Measurements from ENCODE around the gene ZNF263. TPM values are rescaled to one million over a fixed set of nuclear protein-coding genes. Genes with fewer than 3 reads are reported as not detected.

The ZNF263 gene
- total and polyA plus RNA-seq, 10 of the 15 experiments (the other 5 are each of a cell fraction or from before 2014, with no cell fraction given) = 4.7 to 45.6 (median 24.5) TPM

DNA sequence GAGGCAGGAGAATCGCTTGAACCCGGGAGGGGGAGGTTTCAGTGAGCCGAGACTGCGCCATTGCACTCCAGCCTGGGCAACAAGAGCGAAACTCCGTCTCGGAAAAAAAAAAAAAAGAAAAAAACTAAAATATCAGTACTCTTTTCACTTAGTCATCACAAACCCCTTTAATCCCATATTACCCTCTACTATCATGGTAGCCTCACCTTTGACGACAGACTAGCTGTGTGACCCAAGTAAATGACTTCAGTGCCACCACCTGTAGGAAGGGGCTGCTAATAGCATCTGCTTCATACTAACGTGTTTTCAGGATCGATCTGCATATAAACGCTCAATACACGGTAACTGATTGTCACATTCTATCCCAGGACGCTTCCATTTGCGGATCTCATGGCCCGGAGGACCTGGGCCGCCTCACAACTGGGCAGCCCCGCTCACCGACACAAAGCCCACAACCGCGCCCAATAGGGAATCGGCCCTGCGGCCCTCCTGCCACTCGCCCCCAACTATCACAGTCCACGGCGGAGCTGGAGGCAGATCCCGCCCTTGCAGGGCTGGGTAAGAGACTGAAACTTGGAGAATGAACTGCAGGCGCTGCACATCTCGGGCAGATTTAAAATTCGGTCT is 1.1 kb upstream of the ZNF263 start:
- WGBS (ENCODE audit: insufficient coverage, insufficient replicate concordance, low lambda C conversion rate, missing lambda C conversion rate) = 9% methylated on average over 25 of the region's 29 CpGs
- Histone ChIP-seq H3K27me3 (replicated peaks in 1 of 2; ENCODE audit: control insufficient read depth in 2 of 2, insufficient read depth in 2 of 2, low read length in 1 of 2) (no peaks in the 10 kb centered on the region), H3K9ac (ENCODE audit: control insufficient read depth, insufficient read depth, low read length) (peak overlapping the region; percentile 95), H3K4me1 (ENCODE audit: control insufficient read depth, insufficient read depth, low read length) (peaks cover 10% of the 10 kb centered on the region; the same call in 1 of the 2 replicates), H3K4me3 (peak overlapping the region; percentile 91), H3K27ac (ENCODE audit: control insufficient read depth, insufficient read depth) (peak overlapping the region; percentile 98), H3K79me2 (ENCODE audit: control insufficient read depth, insufficient read depth, low read length) (peaks cover 31% of the 10 kb centered on the region), H3K9me3 (replicated peaks; ENCODE audit: control insufficient read depth, insufficient read depth, low read length) (peaks cover 18% of the 10 kb centered on the region), H4K20me1 (ENCODE audit: control insufficient read depth, insufficient read depth) (no peaks in the 10 kb centered on the region), H2AFZ (ENCODE audit: control insufficient read depth, low read depth, low read length) (peak overlapping the region; percentile 91), H3K4me2 (ENCODE audit: control insufficient read depth, insufficient read depth) (peak overlapping the region; percentile 98), H3K36me3 (ENCODE audit: control insufficient read depth in 2 of 2, insufficient read depth in 2 of 2, low read length in 1 of 2) (peaks cover 5 to 12% of the 10 kb centered on the region in 2 experiments; a peak in 3 of 4 replicates)
- no peak for DNase-seq (ENCODE audit: low read depth, low spot score)
- in situ Hi-C loops (cut with MboI) = no loop called here
- intact Hi-C loops (cut with micrococcal nuclease; ENCODE audit: unreplicated experiment) = loop anchor here (5.0 to 10.0 kb wide), 2 partner anchors 90 to 123 kb away; partner anchors contain the start of genes ZNF174 and ZSCAN32
- ChIA-PET RAD21 (ENCODE audit: unreplicated experiment) (interaction anchor here (0.9 to 1.4 kb wide), 5 partner anchors 12 to 161 kb away, joined by 3 to 5 read pairs (median 4); partner anchors contain the start of genes NAA60, ZNF174, ZNF597 and ZSCAN32), SMC1A (ENCODE audit: uncharacterized antibody, unreplicated experiment) (interaction anchor here (0.7 to 1.5 kb wide), 5 partner anchors 15 to 175 kb away, joined by 3 to 5 read pairs (median 4); partner anchors contain the start of gene ZNF200), POLR2A (interaction anchor here (1.0 to 2.1 kb wide), 9 partner anchors 15 to 162 kb away, joined by 3 to 10 read pairs (median 4); partner anchors contain the start of genes NAA60, ZNF174, ZNF200 and ZNF597), CTCF (interaction anchor here (0.9 to 1.6 kb wide), 7 partner anchors 16 to 219 kb away, joined by 3 to 4 read pairs (median 4); partner anchors contain the start of genes CLUAP1, ZNF174 and ZSCAN32)
- TF ChIP-seq KLF5 (IDR thresholded peaks at IDR 0.05; ENCODE audit: partially characterized antibody) (no peak), BRCA1 (IDR thresholded peaks at IDR 0.05; ENCODE audit: low read depth, low read length) (no peak), JUND (IDR thresholded peaks at IDR 0.05; ENCODE audit: low read depth, low read length) (no peak), RAD21 (IDR thresholded peaks at IDR 0.05; ENCODE audit: insufficient read depth, low read depth, low read length) (no peak), HDGF (IDR thresholded peaks at IDR 0.05) (no peak), CBX5 (IDR thresholded peaks at IDR 0.05; ENCODE audit: low read depth) (no peak), FOXM1 (IDR thresholded peaks at IDR 0.05; ENCODE audit: low read depth, low read length) (no peak), ZNF24 (IDR thresholded peaks at IDR 0.05) (no peak)
- TF ChIP-seq, protein P1, sequence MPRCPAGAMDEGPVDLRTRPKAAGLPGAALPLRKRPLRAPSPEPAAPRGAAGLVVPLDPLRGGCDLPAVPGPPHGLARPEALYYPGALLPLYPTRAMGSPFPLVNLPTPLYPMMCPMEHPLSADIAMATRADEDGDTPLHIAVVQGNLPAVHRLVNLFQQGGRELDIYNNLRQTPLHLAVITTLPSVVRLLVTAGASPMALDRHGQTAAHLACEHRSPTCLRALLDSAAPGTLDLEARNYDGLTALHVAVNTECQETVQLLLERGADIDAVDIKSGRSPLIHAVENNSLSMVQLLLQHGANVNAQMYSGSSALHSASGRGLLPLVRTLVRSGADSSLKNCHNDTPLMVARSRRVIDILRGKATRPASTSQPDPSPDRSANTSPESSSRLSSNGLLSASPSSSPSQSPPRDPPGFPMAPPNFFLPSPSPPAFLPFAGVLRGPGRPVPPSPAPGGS (IDR thresholded peaks at IDR 0.05; ENCODE audit: borderline replicate concordance, insufficient read depth, low read depth, low read length, poor library complexity, severe bottlenecking) = no peak
- TF ChIP-seq, protein P2, sequence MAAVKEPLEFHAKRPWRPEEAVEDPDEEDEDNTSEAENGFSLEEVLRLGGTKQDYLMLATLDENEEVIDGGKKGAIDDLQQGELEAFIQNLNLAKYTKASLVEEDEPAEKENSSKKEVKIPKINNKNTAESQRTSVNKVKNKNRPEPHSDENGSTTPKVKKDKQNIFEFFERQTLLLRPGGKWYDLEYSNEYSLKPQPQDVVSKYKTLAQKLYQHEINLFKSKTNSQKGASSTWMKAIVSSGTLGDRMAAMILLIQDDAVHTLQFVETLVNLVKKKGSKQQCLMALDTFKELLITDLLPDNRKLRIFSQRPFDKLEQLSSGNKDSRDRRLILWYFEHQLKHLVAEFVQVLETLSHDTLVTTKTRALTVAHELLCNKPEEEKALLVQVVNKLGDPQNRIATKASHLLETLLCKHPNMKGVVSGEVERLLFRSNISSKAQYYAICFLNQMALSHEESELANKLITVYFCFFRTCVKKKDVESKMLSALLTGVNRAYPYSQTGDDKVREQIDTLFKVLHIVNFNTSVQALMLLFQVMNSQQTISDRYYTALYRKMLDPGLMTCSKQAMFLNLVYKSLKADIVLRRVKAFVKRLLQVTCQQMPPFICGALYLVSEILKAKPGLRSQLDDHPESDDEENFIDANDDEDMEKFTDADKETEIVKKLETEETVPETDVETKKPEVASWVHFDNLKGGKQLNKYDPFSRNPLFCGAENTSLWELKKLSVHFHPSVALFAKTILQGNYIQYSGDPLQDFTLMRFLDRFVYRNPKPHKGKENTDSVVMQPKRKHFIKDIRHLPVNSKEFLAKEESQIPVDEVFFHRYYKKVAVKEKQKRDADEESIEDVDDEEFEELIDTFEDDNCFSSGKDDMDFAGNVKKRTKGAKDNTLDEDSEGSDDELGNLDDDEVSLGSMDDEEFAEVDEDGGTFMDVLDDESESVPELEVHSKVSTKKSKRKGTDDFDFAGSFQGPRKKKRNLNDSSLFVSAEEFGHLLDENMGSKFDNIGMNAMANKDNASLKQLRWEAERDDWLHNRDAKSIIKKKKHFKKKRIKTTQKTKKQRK (IDR thresholded peaks at IDR 0.05; ENCODE audit: low read depth, low read length) = no peak
- BruUV-seq (replicated peaks) = no TSS peak
- ATAC-seq = peak; percentile 55
- FAIRE-seq = no peak
